ENCODE results near the gene ESPNL.

Gene ESPNL

DNA sequence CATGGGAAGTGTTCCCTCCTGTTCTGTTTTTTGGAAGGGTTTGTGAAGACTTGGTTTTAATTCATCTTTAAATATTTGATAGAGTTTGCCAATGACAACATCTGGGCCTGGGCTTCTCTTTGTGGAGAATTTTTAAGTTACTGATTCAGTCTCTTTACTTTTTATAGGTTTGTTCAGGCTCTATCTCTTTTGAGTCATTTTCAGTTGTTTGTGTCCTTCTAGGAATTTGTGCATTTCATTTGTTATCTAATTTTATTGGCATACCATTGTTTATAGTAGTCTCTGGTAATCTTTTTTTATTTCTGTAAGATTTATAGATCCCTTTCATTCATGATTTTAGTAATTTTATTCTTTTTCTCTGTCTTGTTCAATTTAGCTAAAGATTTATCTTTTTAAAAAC, 24.7 kb upstream of the ESPNL start:
- no peak for DNase-seq (ENCODE audit: low read depth in 1 of 2, low spot score in 1 of 2)

DNA sequence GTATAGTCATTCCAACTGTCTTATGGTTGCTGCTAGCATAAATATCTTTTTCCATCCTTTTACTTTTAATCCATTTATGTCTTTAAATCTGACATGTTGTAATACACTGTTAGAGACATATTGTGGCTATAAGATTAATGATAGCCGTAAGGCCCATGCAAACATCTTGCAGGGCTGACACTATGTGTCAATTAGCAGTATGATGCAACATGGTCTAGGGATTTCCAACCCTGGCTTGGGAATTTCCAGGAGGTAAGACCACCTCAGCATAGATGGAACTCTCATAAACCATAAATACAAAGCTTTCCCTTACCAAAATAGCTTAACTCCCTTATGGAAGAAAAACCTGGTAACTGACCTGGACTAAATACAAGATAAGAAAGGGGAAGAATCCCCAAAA, 22.8 kb upstream of the ESPNL start:
- DNase-seq (ENCODE audit: low read depth in 1 of 2, low spot score in 1 of 2) = no peak

GRCh38 chr2:238079874-238080327, 20.2 kb upstream of the ESPNL start:
- no peak for DNase-seq (ENCODE audit: low read depth in 1 of 2, low spot score in 1 of 2)

DNA sequence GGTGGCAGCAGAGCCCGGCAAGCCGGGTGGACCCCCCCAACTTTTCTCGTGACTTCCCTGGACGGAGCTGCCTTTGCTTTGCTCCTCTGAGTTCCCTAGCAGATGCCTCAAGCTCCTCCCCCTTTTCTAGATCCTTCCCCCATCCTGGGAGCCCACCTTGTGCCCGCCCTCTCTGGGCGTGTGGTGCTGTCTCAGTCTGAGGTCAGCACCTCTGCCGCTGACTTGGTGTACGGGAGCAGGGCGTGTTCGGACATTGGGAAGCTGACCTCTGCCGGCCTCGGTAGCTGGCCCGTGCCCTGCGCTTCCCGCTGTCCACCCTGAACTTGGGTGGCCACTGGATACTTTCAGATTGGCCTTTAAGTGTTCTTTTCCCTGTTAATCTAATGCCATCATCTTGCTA, 19.6 kb upstream of the ESPNL start:
- no peak for DNase-seq (ENCODE audit: low read depth in 1 of 2, low spot score in 1 of 2)

DNA sequence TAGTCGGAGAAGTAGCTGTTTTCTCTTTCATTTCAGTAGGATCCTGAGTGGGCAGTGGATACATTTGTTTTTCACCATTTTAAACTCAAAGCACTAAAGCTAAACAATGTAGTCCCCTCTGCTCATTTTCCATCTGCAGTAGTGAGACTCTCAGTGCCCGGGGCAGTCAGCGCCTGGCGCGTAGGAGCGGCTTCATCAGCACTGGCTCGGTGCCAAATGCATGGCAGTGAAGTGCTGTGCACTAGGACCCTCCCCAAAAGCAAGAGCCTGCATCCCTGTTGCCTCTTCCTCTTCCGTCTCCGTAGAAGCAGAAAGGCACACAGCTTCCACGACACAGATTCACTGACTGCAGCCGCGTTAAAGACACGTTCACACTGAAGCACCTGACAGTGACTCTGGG, 19.0 kb upstream of the ESPNL start:
- DNase-seq (ENCODE audit: low read depth in 1 of 2, low spot score in 1 of 2) = no peak

DNA sequence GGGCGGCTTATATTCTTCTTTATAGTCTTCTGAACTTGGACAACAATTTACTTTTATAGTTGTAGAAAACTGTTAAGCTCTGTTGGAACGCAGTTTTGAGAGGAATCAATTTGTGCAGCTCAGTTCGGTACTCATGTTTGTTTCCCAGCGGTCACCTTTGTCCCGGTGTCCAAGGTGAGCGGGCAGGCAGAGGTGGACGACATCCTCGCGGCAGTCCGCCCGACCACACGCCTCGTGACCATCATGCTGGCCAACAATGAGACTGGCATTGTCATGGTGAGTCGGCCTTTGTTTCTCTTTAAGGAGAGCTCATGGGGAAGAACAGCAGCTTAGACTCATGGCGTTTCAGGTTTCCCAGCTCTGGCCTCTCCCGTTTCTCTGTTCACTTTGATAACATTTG, 18.6 kb upstream of the ESPNL start:
- DNase-seq (ENCODE audit: low read depth in 1 of 2, low spot score in 1 of 2) = no peak

DNA sequence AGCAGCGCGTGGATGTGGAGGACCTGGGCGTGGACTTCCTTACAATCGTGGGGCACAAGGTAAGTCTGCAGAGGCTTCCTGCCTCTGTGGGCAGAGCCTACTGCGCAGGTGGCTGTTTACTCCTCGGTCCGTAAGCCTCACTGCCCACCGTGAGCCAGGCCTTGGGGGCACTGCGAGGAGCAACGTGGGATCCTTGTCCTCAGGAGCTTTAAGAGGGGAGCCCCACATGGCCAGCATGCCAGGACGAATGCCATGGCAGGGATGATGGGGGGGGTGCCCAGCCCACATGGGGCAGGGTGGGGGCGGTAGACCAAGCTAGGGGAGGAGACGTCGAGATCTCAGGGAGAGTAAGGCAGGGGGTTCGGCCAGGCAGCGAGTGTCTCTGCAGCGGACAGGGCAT, 18.0 kb upstream of the ESPNL start:
- DNase-seq (ENCODE audit: low read depth in 1 of 2, low spot score in 1 of 2) = no peak

DNA sequence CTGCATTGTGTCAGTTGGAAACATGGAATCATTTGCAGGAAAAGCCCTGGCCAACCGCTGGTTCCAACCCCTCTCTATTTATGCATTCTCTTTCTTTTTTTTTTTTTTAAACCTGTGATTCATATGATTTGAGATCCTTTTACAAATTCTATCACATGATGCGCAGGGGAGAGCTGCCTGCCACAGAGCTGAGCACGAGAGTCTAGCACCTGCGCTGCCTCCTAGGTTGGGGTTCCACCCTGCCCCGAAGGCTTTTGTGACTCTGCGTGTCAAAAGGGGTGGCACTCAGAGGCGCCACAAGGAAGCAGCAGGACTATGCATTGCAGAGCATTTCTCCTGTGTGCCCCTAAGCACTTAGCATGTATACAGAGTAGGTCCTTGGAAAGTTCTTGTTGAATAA, 17.3 kb upstream of the ESPNL start:
- no peak for DNase-seq (ENCODE audit: low read depth in 1 of 2, low spot score in 1 of 2)

GRCh38 chr2:238083919-238084318, 16.2 kb upstream of the ESPNL start:
- no peak for DNase-seq (ENCODE audit: low read depth in 1 of 2, low spot score in 1 of 2)

- no peak for DNase-seq (ENCODE audit: low read depth in 1 of 2, low spot score in 1 of 2)
Measured at GRCh38 chr2:238084761-238085160, 15.4 kb upstream of the ESPNL start.

DNA sequence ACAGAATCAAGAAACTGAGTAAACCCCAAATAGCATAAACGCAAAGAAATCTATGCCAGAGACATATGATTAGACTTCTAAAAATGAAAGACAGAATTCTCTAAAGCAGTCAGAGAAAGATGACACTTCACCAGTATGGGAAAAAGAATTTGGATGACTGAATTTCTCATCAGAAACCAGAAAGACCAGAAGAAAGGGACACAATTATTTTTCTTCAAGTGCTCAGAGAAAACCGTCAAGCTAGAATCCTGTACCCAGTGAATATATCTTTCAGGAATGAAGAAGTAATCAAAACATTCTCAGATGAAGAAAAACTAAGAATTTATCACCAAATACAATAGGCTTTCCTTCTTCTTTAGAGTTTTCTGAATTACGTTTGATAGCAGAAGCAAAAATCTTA, 14.2 kb upstream of the ESPNL start:
- no peak for DNase-seq (ENCODE audit: low read depth in 1 of 2, low spot score in 1 of 2)

DNA sequence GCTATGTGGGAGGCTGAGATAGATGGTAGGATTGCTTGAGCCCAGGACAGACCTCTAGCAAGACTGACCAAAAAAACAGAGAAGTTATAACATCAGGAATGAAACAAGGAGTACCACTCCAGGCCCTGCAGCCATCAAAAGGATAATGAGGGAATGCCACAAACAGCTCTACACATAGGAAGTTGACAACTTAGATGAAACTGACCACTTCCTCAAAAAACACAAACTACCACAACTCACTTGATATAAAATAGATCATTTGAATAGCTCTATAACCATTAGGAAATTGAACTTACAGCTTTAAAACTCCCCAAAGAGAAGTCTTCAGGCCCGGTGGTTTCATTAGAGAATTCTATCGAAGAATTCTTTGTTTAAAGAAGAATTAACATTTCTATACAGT, 12.9 kb upstream of the ESPNL start:
- no peak for DNase-seq (ENCODE audit: low read depth in 1 of 2, low spot score in 1 of 2)

- DNase-seq (ENCODE audit: low read depth in 1 of 2, low spot score in 1 of 2) = no peak
Measured at GRCh38 chr2:238090887-238091286, 9.3 kb upstream of the ESPNL start.

DNA sequence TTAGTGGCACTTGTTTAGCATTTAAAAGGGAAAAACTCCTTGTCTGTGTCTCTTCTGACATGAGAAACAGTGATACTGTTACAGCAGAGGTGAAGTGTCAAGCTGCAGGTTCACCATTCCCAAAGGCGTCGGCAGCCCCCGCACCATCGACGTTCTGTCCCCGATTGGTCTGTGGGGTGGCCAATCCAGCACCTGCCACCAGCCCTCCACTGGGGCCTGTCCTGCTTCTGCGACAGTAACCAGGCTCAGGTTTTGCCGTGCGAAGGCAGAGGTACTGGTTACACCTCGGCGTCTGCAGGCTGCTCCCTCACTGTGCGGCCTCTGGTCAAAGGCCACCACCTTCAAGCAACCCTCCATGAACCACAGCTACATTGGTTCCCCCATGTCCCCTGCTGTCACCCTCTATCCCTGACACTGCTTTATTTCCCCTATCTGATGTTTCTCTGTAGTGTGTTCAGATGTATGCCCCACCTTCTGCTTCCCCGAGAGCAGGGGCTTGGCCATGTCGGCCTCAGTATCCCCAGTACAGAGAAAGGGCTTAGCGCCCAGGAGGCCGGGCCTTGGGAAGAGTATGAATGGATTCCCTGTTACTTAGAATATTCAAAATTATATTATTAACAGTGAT, 8.6 kb upstream of the ESPNL start:
- DNase-seq (ENCODE audit: low read depth in 1 of 2, low spot score in 1 of 2) = no peak

- DNase-seq (ENCODE audit: low read depth in 1 of 2, low spot score in 1 of 2) = no peak
Measured at GRCh38 chr2:238092486-238093035, 7.6 kb upstream of the ESPNL start.

DNA sequence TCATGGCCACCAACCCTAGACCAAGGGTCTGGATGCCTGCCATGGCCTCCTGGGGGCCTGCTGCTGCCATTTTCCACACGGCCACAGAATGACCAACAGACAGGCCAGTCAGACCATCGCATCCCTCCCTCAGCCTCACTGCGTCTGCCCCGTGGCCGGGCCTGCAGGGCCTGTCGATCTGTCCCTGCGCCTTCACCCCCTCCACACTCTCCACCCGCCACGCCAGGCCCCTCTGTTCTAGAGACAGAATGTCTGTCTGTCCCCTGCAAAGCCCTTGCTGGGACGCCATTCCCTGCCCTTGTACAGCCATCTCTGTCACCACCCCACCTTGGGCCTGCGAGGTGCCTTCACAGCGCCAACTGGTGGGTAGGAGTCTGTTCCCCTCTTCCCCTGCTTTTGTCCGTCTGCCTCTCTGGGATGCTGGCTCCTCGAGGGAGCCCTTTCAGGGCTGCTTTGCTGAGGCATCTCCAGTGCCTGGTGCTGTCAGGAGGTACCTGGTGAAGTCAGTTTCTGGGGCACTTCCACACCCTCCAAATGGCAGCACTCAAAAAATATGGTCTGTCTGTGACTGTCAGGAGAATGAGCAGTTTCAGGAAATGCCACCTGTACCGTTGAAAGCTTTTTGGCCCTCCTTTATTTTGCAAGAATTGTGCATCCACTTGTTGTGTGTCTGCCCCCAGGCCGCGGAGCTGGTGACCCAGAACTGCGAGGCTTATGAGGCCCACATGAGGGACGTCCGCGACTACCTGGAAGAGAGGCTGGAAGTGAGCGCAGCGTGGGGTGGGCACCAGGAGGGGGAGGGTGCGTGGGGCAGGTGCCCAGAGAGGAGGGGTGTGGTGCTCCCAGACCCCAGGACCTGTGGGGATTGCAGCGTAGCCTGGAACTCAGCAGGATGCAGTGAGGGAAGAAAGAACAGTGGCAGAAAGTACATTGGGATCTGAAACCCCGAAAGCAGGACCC, 6.7 kb upstream of the ESPNL start:
- no peak for DNase-seq (ENCODE audit: low read depth in 1 of 2, low spot score in 1 of 2)

GRCh38 chr2:238094438-238095022, 5.6 kb upstream of the ESPNL start:
- DNase-seq (ENCODE audit: low read depth in 1 of 2, low spot score in 1 of 2) = no peak

- no peak for DNase-seq (ENCODE audit: low read depth in 1 of 2, low spot score in 1 of 2)
Measured at GRCh38 chr2:238095143-238095542, 5.0 kb upstream of the ESPNL start.

- DNase-seq (ENCODE audit: low read depth in 1 of 2, low spot score in 1 of 2) = no peak
Measured at GRCh38 chr2:238096311-238097011, 3.7 kb upstream of the ESPNL start.

DNA sequence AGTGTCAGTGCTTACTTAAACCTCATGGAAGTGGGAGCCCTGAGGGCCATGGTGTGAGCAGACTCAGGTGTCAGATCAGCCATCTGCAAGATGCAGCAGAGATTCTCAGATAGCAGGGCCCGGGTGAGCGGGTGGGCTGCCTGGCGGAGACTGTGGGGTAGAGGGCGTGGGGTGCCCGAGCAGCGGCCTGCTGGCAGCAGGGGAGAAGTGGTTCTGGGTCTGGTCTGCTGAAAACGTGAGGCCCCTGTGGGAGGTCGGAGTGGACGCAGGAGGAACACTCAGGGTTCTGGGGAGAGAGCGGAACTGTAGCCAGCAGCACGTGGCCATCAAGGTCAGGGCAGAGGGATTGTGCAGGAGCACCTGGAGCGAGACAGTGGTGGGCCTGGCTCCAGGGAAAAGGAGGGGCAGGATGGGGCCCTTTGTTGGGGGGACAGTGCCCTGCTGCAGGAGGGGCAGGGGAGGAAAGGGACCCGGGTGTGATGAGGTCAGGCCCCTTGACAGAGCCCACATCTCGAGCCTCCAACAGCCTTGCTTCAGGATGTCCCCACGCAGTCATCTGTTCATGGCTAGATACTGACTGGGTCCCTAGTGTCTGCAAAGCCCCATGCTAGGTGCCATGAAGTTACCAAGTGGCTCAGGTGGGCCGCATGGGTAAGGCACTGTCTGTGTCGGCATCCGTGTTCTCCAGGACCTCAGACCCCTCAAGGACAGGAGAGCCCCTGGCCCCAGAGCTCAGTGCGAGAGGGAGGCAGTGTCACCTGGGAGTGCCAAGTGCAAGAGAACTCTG, 2.7 kb upstream of the ESPNL start:
- no peak for DNase-seq (ENCODE audit: low read depth in 1 of 2, low spot score in 1 of 2)
